ENCODE data around the gene ZNF227.
"Not testable (repeated sequence)": the region's sequence is repeated elsewhere in the genome, so short reads cannot be mapped to it uniquely, and the experiment has no call there.

- not testable (repeated sequence) for TF ChIP-seq EZH2 (IDR thresholded peaks at IDR 0.05; ENCODE audit: low read depth); CTCF (conservative IDR thresholded peaks at IDR 0.05)
These were observed 40.0 kb downstream of the ZNF227 start for GRCh38 chr19:44252332-44252731.

Measured in PC-9 (cell line).